ENCODE results near the gene PSEN1. TPM values are rescaled to one million over a fixed set of nuclear protein-coding genes. Genes with fewer than 3 reads are reported as not detected.

The PSEN1 gene
- total RNA-seq, 4 donors from 2014 or later = 21.4 to 49.0 (median 24.5) TPM

DNA sequence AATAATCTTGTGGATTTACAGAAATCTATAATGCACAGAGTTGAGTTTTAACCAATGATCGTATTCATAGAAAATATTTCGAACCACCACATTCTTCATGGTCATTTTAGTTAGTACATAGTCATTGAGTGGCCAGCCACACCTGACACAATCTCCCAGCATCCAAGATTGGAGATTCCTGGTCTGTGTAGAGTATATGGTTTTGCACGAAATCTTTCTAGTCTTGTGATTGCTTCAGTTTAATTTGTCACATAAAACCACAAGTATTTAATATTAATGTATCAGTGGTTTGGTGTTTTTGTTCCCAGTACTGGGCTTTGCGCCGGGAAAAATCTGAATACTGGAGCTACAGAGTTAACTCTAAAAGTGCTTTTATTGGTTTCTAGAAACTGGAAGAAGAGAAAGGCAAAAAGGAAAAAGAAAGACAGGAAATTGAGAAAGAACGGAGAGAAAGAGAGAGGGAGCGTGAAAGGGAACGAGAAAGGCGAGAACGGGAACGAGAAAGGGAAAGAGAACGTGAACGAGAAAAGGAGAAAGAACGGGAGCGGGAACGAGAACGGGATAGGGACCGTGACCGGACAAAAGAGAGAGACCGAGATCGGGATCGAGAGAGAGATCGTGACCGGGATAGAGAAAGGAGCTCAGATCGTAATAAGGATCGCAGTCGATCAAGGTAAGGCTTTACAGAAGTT lies 33.4 kb upstream of the PSEN1 start:
- DNase-seq = no peak
- H3K4me3 ChIP-seq = no peak overlapping the region
- H3K27me3 ChIP-seq = no peaks in the 10 kb centered on the region
- peaks cover 0 to 91% of the 10 kb centered on the region in 2 donors for H3K36me3 ChIP-seq
- no peak overlapping the region for H3K27ac ChIP-seq
- in situ Hi-C loops (cut with MboI; ENCODE audit: low sequenced_read_pairs in 4 of 4) = no loop called here
- H3K4me1 ChIP-seq = no peaks in the 10 kb centered on the region
- intact Hi-C loops (cut with DNase I; ENCODE audit: low total_unique reads) = no loop called here
- ATAC-seq = no peak
- H3K9me3 ChIP-seq = no peaks in the 10 kb centered on the region
- TF ChIP-seq, protein P1, sequence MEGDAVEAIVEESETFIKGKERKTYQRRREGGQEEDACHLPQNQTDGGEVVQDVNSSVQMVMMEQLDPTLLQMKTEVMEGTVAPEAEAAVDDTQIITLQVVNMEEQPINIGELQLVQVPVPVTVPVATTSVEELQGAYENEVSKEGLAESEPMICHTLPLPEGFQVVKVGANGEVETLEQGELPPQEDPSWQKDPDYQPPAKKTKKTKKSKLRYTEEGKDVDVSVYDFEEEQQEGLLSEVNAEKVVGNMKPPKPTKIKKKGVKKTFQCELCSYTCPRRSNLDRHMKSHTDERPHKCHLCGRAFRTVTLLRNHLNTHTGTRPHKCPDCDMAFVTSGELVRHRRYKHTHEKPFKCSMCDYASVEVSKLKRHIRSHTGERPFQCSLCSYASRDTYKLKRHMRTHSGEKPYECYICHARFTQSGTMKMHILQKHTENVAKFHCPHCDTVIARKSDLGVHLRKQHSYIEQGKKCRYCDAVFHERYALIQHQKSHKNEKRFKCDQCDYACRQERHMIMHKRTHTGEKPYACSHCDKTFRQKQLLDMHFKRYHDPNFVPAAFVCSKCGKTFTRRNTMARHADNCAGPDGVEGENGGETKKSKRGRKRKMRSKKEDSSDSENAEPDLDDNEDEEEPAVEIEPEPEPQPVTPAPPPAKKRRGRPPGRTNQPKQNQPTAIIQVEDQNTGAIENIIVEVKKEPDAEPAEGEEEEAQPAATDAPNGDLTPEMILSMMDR (IDR thresholded peaks at IDR 0.05 in 4 of 5, conservative IDR thresholded peaks at IDR 0.05 in 1 of 5) = no peak
- no peak for TF ChIP-seq POLR2A (IDR thresholded peaks at IDR 0.05)

DNA sequence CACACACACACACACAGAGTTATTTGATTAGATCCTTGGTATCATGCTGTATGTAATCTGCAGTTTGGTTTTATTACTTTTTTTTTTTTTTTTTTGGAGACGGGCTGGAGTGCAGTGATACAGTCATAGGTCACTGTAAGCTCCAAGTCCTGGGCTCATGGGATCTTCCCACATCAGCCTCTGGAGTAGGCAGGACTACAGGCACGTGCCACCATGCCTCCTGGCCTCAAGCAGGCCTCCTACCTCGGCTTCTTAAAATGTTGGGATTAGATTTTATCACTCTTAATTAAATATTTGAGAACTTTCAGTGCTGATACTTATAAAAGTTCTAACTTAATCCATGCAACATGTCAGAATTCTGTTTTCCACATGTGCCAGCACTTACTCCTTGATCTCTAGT lies 31.3 kb upstream of the PSEN1 start:
- in situ Hi-C loops (cut with MboI; ENCODE audit: low sequenced_read_pairs in 4 of 4) (no loop called here), intact Hi-C loops (cut with DNase I; ENCODE audit: low total_unique reads) (no loop called here)
- peaks cover 2 to 91% of the 10 kb centered on the region in 2 donors for H3K36me3 ChIP-seq
- TF ChIP-seq, protein P1 (IDR thresholded peaks at IDR 0.05 in 4 of 5, conservative IDR thresholded peaks at IDR 0.05 in 1 of 5) = no peak
- no peak for TF ChIP-seq POLR2A (IDR thresholded peaks at IDR 0.05)
- ATAC-seq = no peak
- H3K4me1 ChIP-seq = no peaks in the 10 kb centered on the region
- DNase-seq = no peak
- H3K27me3 ChIP-seq = no peaks in the 10 kb centered on the region
- H3K4me3 ChIP-seq = no peak overlapping the region
- no peak overlapping the region for H3K27ac ChIP-seq
- H3K9me3 ChIP-seq = no peaks in the 10 kb centered on the region

DNA sequence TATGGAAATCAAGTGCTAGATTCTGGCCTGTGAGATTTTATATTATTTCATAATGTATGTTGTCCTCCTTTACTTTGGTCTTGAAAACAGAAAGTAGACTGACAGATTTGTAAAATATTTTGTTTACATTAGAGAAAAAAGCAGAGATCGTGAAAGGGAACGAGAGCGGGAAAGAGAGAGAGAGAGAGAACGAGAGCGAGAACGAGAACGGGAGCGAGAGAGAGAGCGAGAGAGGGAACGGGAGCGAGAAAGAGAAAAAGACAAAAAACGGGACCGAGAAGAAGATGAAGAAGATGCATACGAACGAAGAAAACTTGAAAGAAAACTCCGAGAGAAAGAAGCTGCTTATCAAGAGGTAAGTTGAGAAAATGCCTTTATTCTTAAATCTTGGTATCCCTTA lies 30.6 kb upstream of the PSEN1 start:
- ATAC-seq (no peak), DNase-seq (no peak)
- no peaks in the 10 kb centered on the region for H3K4me1 ChIP-seq
- TF ChIP-seq, protein P1 (IDR thresholded peaks at IDR 0.05 in 4 of 5, conservative IDR thresholded peaks at IDR 0.05 in 1 of 5) = no peak
- TF ChIP-seq POLR2A (IDR thresholded peaks at IDR 0.05) = no peak
- no peaks in the 10 kb centered on the region for H3K9me3 ChIP-seq
- H3K27ac ChIP-seq = no peak overlapping the region
- no peak overlapping the region for H3K4me3 ChIP-seq
- intact Hi-C loops (cut with DNase I; ENCODE audit: low total_unique reads) = no loop called here
- in situ Hi-C loops (cut with MboI; ENCODE audit: low sequenced_read_pairs in 4 of 4) = no loop called here
- H3K36me3 ChIP-seq = peaks cover 2 to 91% of the 10 kb centered on the region in 2 donors
- no peaks in the 10 kb centered on the region for H3K27me3 ChIP-seq

DNA sequence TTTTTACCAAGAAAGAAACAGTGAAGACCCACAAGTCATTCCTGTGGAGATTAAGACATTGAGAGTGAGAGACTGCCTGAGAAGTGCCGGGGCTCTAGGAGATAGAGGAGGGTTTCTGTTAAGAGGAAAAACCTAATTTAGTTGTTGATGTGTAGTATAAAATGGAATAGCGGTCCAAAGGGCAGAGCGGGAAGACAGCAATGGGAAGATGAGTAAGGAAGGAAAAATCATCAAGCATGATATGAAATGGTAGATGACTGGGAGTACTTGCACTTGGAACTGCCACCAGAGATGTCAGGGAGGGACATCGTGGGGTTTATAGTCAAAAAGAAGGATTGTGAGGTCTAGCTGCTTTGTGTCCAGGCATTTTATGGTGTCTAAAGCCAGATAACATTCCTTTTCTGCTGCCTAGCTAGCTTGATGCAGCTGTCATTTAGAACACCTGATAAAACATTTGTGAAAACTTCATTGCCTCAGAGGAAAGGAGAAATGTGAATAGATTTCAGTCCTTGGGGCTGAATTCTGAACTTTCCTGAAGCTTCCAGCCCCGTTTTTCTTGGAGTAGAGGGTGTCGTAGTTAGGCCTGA lies 20.1 kb upstream of the PSEN1 start:
- Histone ChIP-seq H3K9me3 (no peaks in the 10 kb centered on the region), H3K27me3 (no peaks in the 10 kb centered on the region), H3K36me3 (peaks cover 1 to 79% of the 10 kb centered on the region in 2 donors), H3K4me1 (no peaks in the 10 kb centered on the region), H3K27ac (no peak overlapping the region), H3K4me3 (no peak overlapping the region)
- in situ Hi-C loops (cut with MboI; ENCODE audit: low sequenced_read_pairs in 4 of 4) = no loop called here
- intact Hi-C loops (cut with DNase I; ENCODE audit: low total_unique reads) = no loop called here
- ATAC-seq (no peak), DNase-seq (no peak)
- TF ChIP-seq, protein P1 (IDR thresholded peaks at IDR 0.05 in 4 of 5, conservative IDR thresholded peaks at IDR 0.05 in 1 of 5) = no peak
- TF ChIP-seq POLR2A (IDR thresholded peaks at IDR 0.05) = no peak
